ENCODE measurements around the gene MAML3.

The MAML3 gene

GRCh38 chr4:139668658-139669201, 485.3 kb downstream of the MAML3 start:
- DNase-seq, result no peak

DNA sequence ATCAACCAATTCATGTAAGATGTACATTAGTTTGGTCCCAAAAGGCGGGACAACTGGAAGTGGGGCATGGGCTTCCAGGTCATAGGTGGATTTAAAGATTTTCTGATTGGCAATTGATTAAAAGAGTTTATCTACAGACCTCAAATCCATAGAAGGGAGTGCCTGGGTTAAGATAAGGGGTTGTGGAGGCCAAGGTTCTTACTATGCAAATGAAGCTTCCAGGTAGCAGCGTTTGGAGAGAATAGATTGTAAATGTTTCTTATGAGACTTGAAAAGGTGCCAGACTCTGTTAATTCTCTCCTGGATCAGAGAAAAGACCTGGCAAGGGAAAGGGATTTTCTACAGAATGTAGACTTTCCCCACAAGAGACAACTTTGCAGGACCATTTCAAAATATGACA, 485.9 kb downstream of the MAML3 start:
- peak; percentile 6 for DNase-seq

Measured in NCI-H69 (cell line).